ENCODE data around the gene HNMT.

The HNMT gene

GRCh38 chr2:137950238-137950637 lies 14.0 kb upstream of the HNMT start:
- DNase-seq (ENCODE audit: low spot score): no peak
- H3K27ac ChIP-seq: no peak overlapping the region
- TF ChIP-seq CTCF (conservative IDR thresholded peaks at IDR 0.05; ENCODE audit: low read depth): no peak
- POLR2A ChIA-PET (ENCODE audit: low non-redundant PET): no interaction called here
- CTCF ChIA-PET: no interaction called here

DNA sequence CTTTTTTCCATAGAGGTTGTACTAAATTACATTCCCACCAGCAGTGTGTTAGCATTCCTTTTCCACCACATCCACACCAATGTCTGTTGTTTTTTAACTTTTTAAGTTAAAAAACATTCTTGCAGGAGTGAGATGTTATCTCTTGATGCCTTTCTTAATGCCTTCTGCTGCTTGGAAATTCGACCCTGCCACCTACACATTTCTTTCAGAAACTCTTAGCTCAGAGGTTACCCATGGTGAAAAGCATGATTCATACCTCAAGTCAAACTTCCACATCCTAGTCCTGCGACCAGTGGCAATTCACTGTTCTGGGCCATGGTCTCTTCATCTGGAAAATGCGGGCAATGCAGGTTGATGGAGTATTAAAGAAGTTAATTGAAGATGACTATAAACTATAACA lies 12.7 kb upstream of the HNMT start:
- DNase-seq (ENCODE audit: low spot score): no peak
- TF ChIP-seq CTCF (conservative IDR thresholded peaks at IDR 0.05; ENCODE audit: low read depth): no peak
- CTCF ChIA-PET: no interaction called here
- H3K27ac ChIP-seq: no peak overlapping the region
- POLR2A ChIA-PET (ENCODE audit: low non-redundant PET): no interaction called here

GRCh38 chr2:137952586-137953129 lies 11.6 kb upstream of the HNMT start:
- TF ChIP-seq CTCF (conservative IDR thresholded peaks at IDR 0.05; ENCODE audit: low read depth): no peak
- POLR2A ChIA-PET (ENCODE audit: low non-redundant PET): no interaction called here
- DNase-seq (ENCODE audit: low spot score): no peak
- CTCF ChIA-PET: interaction anchor here (0.6 kb wide), 1 partner anchor 67 kb away, joined by 3 read pairs; no protein-coding TSS in a partner anchor
- no peak overlapping the region for H3K27ac ChIP-seq

DNA sequence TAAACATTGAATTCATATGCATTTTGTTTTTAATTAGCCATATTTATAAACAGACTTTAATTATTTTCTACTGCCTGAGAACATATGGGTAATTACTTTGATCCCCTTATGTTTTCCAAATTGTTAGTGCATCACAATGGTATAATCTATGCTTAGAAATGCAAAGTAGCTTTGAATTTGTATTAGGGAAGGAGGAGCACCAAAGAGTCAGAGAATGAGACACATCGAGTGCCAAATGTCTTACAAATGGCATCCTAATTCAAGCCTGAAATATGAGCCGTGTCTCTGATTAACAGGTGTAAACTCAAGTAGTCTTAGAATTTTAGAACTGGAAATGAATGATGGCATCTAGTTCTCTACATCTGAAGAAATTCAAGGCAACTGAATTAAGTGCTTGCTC lies 8.7 kb upstream of the HNMT start:
- CTCF ChIA-PET: no interaction called here
- TF ChIP-seq CTCF (conservative IDR thresholded peaks at IDR 0.05; ENCODE audit: low read depth): no peak

GRCh38 chr2:137957033-137957432 lies 7.2 kb upstream of the HNMT start:
- POLR2A ChIA-PET (ENCODE audit: low non-redundant PET): no interaction called here
- H3K27ac ChIP-seq: no peak overlapping the region
- TF ChIP-seq CTCF (conservative IDR thresholded peaks at IDR 0.05; ENCODE audit: low read depth): no peak
- CTCF ChIA-PET: interaction anchor here (0.6 to 1.1 kb wide), 2 partner anchors 546 to 626 kb away, joined by 3 read pairs; no protein-coding TSS in a partner anchor
- DNase-seq (ENCODE audit: low spot score): no peak

More for the DNA sequence above, 8.7 kb upstream of the HNMT start:
- H3K27ac ChIP-seq: no peak overlapping the region
- DNase-seq (ENCODE audit: low spot score): no peak
- POLR2A ChIA-PET (ENCODE audit: low non-redundant PET): no interaction called here

GRCh38 chr2:137959166-137959565 lies 5.1 kb upstream of the HNMT start:
- TF ChIP-seq CTCF (conservative IDR thresholded peaks at IDR 0.05; ENCODE audit: low read depth): no peak
- DNase-seq (ENCODE audit: low spot score): no peak
- ChIA-PET CTCF (no interaction called here), POLR2A (ENCODE audit: low non-redundant PET) (no interaction called here)
- no peak overlapping the region for H3K27ac ChIP-seq

DNA sequence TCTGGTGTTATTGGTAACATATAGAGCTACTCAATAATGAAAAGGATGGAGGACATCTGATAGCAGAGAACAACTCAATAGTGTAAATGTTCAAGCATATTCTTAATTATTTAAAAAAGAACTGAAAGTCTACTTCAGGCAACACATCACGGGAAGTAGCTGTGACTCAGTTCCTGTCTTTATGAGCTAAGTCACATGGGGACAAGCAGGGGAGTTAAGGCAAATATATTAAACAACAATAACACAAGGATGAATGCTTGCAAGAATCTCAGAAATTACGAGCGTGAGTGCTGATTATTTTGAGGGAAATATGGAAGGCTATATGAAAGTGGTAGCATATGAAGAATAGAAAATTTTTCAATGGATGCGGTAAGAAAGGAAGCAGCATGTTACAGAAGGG lies 4.0 kb upstream of the HNMT start:
- no peak overlapping the region for H3K27ac ChIP-seq
- ChIA-PET CTCF (no interaction called here), POLR2A (ENCODE audit: low non-redundant PET) (no interaction called here)
- no peak for TF ChIP-seq CTCF (conservative IDR thresholded peaks at IDR 0.05; ENCODE audit: low read depth)
- DNase-seq (ENCODE audit: low spot score): no peak
